HUES48 (cell line): ENCODE results near the gene SEMA3A.

Source experiments
- H3K27ac ChIP-seq: one replicate; pipeline ENCODE4 v1.7.0; 2013; ENCODE audit warnings: low read depth, low read length, inconsistent platforms
- H3K27me3 ChIP-seq: 2 replicates; pipeline ENCODE4 v1.6.1; 2013; ENCODE audit warnings: mild to moderate bottlenecking, low read length; ENCODE audit not compliant: control insufficient read depth, insufficient read depth
- H3K36me3 ChIP-seq: 2 replicates; pipeline ENCODE4 v1.6.1; 2013; ENCODE audit warnings: low read length; ENCODE audit not compliant: control insufficient read depth, insufficient read depth
- H3K4me1 ChIP-seq: 2 replicates; pipeline ENCODE4 v1.6.1; 2013; ENCODE audit warnings: mild to moderate bottlenecking, low read length; ENCODE audit not compliant: control insufficient read depth, insufficient read depth
- H3K4me3 ChIP-seq: 2 replicates; pipeline ENCODE4 v1.5.1; 2013; ENCODE audit warnings: mild to moderate bottlenecking, low read depth, low read length
- H3K9ac ChIP-seq: 2 replicates; pipeline ENCODE4 v1.6.1; 2013; ENCODE audit warnings: mild to moderate bottlenecking, low read depth, low read length, moderate library complexity
- H3K9me3 ChIP-seq: 2 replicates; pipeline ENCODE4 v1.6.1; 2013; ENCODE audit warnings: low read length; ENCODE audit not compliant: control insufficient read depth, insufficient read depth

SEMA3A gene

DNA sequence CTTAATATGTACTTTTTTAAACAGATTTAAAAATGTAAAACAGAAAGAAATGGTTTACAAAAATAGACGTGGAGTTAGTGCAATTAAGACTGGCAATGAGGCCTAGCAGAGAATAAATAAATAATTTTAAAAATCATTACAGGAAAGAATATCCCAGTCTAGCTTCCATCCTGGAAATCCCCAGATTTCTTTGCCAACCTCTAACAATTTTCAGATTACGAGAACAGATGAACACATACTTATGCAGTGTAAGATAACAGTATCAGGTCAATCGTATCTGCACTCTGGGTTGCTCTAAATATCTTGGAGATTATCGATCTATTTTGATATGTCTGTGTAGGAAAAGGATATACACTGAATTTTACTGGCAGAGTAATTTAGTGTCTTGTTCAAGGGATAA is 210.5 kb downstream of the SEMA3A start:
- Histone ChIP-seq H3K36me3 (peaks cover 8% of the 10 kb centered on the region), H3K4me1 (no peaks in the 10 kb centered on the region), H3K27me3 (no peaks in the 10 kb centered on the region), H3K4me3 (no peak overlapping the region), H3K9ac (no peak overlapping the region), H3K27ac (no peak overlapping the region), H3K9me3 (no peaks in the 10 kb centered on the region)

DNA sequence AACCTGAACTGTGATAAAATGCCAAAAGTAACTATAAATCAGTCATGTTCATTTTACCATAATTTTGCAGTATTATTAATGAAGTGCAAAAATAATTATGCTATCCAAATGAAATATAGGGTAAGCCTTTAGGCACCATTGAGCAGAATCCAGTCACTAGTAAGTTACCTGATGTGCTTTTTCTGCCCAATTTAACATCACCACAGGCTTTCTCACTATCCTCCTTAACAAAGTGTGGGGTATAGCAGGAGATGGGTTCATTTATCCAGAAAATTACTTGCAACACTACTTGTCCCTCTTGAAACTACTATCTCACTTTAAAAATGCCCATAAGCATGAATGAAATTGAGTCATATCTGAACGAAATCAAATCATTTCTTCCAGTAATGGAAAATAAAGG is 211.0 kb downstream of the SEMA3A start:
- no peak overlapping the region for H3K9ac ChIP-seq
- no peaks in the 10 kb centered on the region for H3K27me3 ChIP-seq
- H3K27ac ChIP-seq, result no peak overlapping the region
- peaks cover 8% of the 10 kb centered on the region for H3K36me3 ChIP-seq
- H3K4me1 ChIP-seq, result no peaks in the 10 kb centered on the region
- H3K9me3 ChIP-seq, result no peaks in the 10 kb centered on the region
- H3K4me3 ChIP-seq, result no peak overlapping the region

DNA sequence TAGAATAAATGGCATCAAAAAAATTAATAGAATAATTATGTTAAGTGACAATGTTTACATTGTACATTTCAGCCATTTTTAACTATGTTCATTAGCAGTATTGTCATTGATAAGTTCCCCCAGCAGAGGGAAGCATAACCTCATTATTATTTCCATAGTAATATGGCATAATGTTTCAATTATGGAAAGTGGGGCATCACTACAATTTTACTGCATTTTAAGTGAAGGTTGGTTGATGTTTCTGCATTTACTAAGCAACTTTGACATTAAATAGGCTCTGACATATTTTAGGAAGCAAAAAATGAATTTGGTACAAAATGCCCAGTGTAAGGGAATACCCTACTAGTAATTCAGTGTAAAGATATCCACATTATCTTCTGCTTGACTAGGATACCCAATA is 218.3 kb downstream of the SEMA3A start:
- Histone ChIP-seq H3K4me3 (no peak overlapping the region), H3K27me3 (no peaks in the 10 kb centered on the region), H3K9me3 (no peaks in the 10 kb centered on the region), H3K4me1 (no peaks in the 10 kb centered on the region), H3K9ac (no peak overlapping the region), H3K36me3 (peaks cover 13% of the 10 kb centered on the region), H3K27ac (no peak overlapping the region)

DNA sequence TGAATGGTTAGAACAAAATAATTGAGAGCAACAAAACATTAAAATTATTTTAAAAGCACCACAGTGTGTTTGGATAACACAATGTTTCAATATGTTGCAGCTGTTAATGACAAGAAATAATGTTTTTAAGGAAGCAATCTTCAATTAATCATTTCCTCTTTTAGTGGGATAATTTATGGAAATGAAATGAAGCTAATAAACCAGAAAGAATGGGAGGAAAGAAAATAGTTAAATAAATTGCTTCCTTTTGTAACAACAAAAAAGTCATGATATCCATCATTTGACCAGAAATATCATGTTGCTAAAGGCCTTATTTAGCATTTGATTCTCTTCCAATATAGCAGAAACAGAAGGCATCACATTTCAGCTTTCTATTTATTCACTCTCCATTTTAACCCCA is 224.5 kb downstream of the SEMA3A start:
- H3K27ac ChIP-seq, result no peak overlapping the region

DNA sequence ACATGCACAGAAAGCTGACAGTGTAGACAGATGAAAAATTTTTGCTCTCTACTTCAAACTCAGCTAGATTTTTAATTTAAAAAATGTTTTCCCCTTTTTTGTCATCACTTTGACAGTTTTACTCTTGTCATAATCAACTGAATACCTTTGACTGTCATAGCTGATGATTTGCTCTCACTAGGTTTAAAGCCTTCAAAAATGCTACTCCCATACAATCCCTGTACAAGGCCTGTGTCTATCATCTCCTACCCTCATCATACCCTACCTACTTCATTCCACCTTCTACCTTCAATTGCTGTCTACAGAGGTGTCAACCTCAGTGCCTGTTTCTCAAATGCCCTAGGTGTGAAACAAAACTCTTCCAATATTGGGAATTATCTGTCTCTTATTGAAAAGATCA is 230.3 kb downstream of the SEMA3A start:
- H3K27ac ChIP-seq, result no peak overlapping the region
- peaks cover 14% of the 10 kb centered on the region for H3K36me3 ChIP-seq
- no peak overlapping the region for H3K4me3 ChIP-seq
- H3K27me3 ChIP-seq, result no peaks in the 10 kb centered on the region
- H3K9me3 ChIP-seq, result no peaks in the 10 kb centered on the region
- H3K9ac ChIP-seq, result no peak overlapping the region
- no peaks in the 10 kb centered on the region for H3K4me1 ChIP-seq

More for the DNA sequence above, 224.5 kb downstream of the SEMA3A start:
- H3K27me3 ChIP-seq, result no peaks in the 10 kb centered on the region
- no peak overlapping the region for H3K9ac ChIP-seq
- no peaks in the 10 kb centered on the region for H3K9me3 ChIP-seq
- H3K36me3 ChIP-seq, result peaks cover 4% of the 10 kb centered on the region; the same call in 1 of the 2 replicates
- H3K4me3 ChIP-seq, result no peak overlapping the region
- H3K4me1 ChIP-seq, result no peaks in the 10 kb centered on the region

DNA sequence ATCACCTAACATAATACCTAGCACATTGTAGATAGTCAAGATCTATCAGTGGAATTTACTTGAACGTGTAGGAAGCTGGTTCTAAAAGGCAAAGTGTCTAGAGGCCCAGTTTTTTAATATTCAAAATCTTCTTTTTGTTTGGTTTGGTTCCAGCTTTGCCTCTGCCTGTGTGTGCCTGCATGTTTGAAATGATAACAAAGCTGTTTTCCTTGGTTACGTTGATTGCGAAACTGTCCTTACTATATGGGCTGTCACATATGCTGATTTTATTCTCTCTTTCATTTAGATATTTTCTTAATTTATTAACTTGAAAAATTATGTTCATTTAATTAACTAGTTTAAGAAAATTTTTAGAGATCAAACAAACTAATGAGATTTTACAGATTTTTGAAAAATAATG is 237.3 kb downstream of the SEMA3A start:
- Histone ChIP-seq H3K36me3 (peaks cover 14% of the 10 kb centered on the region), H3K27ac (no peak overlapping the region), H3K27me3 (no peaks in the 10 kb centered on the region), H3K4me1 (no peaks in the 10 kb centered on the region), H3K9ac (no peak overlapping the region), H3K9me3 (no peaks in the 10 kb centered on the region), H3K4me3 (no peak overlapping the region)

DNA sequence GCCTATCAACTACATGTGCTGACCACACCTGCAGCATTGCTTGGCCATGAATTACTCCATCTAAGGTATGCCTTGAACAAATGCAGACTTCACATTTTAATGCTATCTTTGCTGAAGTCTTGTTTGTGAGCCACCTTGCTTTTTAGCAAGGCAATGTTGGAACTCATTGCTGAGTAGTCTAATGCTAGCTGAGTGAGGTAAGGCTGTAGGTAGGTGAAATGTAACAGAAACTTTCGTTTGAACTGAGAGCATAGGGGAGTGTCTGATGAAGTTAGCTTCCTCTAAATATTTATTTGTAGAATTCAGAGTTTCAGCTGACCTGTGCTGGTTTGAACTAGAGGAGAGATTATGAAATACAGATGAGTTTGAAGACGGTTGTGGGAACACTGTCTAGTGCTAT is 238.5 kb downstream of the SEMA3A start:
- Histone ChIP-seq H3K9me3 (no peaks in the 10 kb centered on the region), H3K9ac (no peak overlapping the region), H3K4me1 (no peaks in the 10 kb centered on the region), H3K36me3 (peaks cover 5% of the 10 kb centered on the region), H3K27me3 (no peaks in the 10 kb centered on the region), H3K27ac (no peak overlapping the region), H3K4me3 (no peak overlapping the region)

DNA sequence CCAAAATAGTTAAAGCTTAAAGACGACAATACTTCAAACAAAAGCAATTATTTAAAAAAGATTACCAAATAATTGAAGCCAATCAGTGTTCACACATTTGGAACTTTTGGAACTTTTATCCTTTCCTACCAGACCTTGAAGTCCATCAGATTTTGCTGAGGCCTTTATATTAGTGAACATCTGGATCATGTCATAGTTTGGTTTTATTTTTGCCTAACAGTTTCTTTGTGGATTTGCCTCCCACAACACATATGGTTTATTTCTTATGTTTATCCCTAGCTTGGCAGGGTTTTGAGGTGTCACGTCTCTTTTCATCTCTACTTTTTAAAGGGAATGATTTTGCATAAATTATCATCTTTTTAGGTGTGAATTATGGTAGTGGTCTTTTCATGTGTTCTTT is 242.4 kb downstream of the SEMA3A start:
- no peaks in the 10 kb centered on the region for H3K4me1 ChIP-seq
- H3K9ac ChIP-seq, result no peak overlapping the region
- H3K4me3 ChIP-seq, result no peak overlapping the region
- no peak overlapping the region for H3K27ac ChIP-seq
- no peaks in the 10 kb centered on the region for H3K27me3 ChIP-seq
- H3K36me3 ChIP-seq, result no peaks in the 10 kb centered on the region
- no peaks in the 10 kb centered on the region for H3K9me3 ChIP-seq

DNA sequence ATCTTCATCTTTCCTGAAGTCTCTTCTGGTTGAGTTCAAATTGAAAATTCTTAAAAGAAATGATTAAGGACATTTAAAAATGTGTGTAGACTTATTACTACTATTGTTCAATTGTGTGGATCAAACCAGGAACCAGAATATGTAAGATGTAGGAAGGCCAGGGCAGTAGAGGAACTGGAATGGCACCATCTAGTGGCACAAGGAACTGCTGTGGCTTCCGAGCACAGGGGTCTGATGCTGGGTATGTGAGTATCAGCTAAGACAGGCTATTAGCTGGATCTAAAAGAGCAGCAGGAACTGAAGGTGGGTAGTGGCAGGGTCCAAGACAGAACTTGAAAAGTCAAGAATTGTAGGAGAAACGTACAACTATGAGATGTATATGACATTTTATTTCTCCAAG is 247.3 kb downstream of the SEMA3A start:
- Histone ChIP-seq H3K4me3 (no peak overlapping the region), H3K36me3 (no peaks in the 10 kb centered on the region), H3K9me3 (no peaks in the 10 kb centered on the region), H3K4me1 (no peaks in the 10 kb centered on the region), H3K27ac (no peak overlapping the region), H3K9ac (no peak overlapping the region), H3K27me3 (no peaks in the 10 kb centered on the region)

DNA sequence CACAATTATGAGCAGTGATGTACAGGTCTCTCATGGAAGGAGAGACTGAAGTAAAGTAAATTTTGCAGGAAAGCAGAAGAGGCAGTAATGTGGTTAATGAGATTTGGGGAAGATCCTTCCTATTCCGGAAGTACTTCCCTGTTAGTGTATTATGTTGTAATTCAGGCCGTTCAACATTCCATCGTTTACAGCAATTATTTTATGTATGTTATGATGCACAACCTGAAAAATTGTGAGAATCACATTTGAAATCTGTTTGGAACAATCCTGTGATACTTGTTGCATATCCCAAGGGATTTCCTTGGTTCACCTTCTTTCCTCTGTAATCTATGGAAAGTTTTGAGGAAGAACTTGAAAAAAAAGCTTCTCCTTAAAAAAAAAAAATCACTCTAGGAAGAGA is 247.8 kb downstream of the SEMA3A start:
- H3K36me3 ChIP-seq, result no peaks in the 10 kb centered on the region
- H3K27me3 ChIP-seq, result no peaks in the 10 kb centered on the region
- no peaks in the 10 kb centered on the region for H3K4me1 ChIP-seq
- H3K27ac ChIP-seq, result no peak overlapping the region
- H3K9ac ChIP-seq, result no peak overlapping the region
- no peak overlapping the region for H3K4me3 ChIP-seq
- H3K9me3 ChIP-seq, result no peaks in the 10 kb centered on the region

DNA sequence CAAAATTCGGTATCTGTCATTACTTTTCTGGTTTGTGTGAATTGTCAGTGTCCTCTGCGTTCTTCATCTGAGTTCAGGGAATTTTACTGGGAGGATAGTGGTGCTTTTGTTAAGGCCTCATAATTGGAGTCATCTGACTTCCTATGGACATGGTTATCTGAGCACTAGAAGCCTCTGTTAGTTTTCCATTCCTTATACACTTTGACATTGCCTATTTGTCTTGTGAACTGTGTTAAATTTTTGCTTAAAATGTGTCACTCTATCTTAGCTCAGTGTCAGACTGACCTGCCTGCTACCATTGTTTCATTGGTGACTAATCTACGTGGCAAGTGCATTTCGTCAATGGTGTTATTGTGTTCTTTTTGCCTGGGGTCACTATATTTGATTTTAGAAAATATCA is 253.3 kb downstream of the SEMA3A start:
- Histone ChIP-seq H3K9ac (no peak overlapping the region), H3K36me3 (no peaks in the 10 kb centered on the region), H3K4me1 (peaks cover 2% of the 10 kb centered on the region; the same call in 1 of the 2 replicates), H3K9me3 (no peaks in the 10 kb centered on the region), H3K27me3 (no peaks in the 10 kb centered on the region), H3K4me3 (no peak overlapping the region), H3K27ac (no peak overlapping the region)

DNA sequence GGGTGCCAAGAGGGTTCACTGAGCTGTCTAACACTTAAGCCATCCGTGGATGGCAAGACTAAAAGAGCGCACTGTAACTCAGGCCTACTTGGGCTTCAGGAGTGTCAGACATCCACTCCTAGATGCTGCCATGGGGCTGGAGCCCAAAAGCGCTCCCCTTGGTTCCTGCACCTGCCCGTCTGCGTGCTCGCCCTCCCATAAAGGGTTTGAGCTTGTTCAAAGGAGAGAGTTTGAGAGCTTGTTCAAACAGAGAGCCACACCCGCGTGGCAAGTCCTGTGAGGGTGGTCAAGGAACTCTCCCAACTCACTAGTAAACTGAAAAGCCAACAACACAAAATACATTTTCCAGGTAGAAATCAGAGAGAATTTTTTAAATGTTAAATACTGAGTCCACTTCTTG is 256.7 kb downstream of the SEMA3A start:
- Histone ChIP-seq H3K27me3 (no peaks in the 10 kb centered on the region), H3K4me1 (peaks cover 3% of the 10 kb centered on the region; the same call in 1 of the 2 replicates), H3K9me3 (no peaks in the 10 kb centered on the region), H3K4me3 (no peak overlapping the region), H3K36me3 (no peaks in the 10 kb centered on the region), H3K9ac (no peak overlapping the region), H3K27ac (no peak overlapping the region)
